Liver (tissue), 3 donors: ENCODE measurements around the gene ARMC2.

Experiments used
- ATF3 ChIP-seq: IDR thresholded peaks from 2 replicates; pipeline ENCODE4 v1.6.1; 2016; ENCODE audit warnings: antibody characterized with exemption
- FOXA2 ChIP-seq: IDR thresholded peaks from 2 replicates; pipeline ENCODE4 v1.6.1; 2016; ENCODE audit warnings: antibody characterized with exemption
- HNF4G ChIP-seq: IDR thresholded peaks from 2 replicates; pipeline ENCODE4 v1.6.1; 2016; ENCODE audit warnings: antibody characterized with exemption
- JUND ChIP-seq, 2 donors: IDR thresholded peaks; 2 replicates each; pipeline ENCODE4 v1.6.1; 2016; ENCODE audit warnings: antibody characterized with exemption in 2 of 2
- MAX ChIP-seq: IDR thresholded peaks from 2 replicates; pipeline ENCODE4 v1.6.1; 2016; ENCODE audit warnings: antibody characterized with exemption
- RAD21 ChIP-seq, 2 donors: IDR thresholded peaks; 2 replicates each; pipeline ENCODE4 v1.6.1; 2016; ENCODE audit warnings: antibody characterized with exemption in 2 of 2, mild to moderate bottlenecking in 2 of 2
- REST ChIP-seq: IDR thresholded peaks from 2 replicates; pipeline ENCODE4 v1.6.1; 2016; ENCODE audit warnings: antibody characterized with exemption, mild to moderate bottlenecking
- TAF1 ChIP-seq: conservative IDR thresholded peaks from 2 replicates; pipeline ENCODE4 v1.6.1; 2016; ENCODE audit warnings: antibody characterized with exemption, mild to moderate bottlenecking
- TF ChIP-seq, protein P1 (sequence below): fragments of 150-350 bp; IDR thresholded peaks from 2 replicates; pipeline ENCODE4 v1.5.1; 2017; ENCODE audit warnings: improper control_type of control experiment, low read depth, low read length; ENCODE audit not compliant: missing input control
- donor health status: healthy.
- donor health status: healthy.

DNA sequence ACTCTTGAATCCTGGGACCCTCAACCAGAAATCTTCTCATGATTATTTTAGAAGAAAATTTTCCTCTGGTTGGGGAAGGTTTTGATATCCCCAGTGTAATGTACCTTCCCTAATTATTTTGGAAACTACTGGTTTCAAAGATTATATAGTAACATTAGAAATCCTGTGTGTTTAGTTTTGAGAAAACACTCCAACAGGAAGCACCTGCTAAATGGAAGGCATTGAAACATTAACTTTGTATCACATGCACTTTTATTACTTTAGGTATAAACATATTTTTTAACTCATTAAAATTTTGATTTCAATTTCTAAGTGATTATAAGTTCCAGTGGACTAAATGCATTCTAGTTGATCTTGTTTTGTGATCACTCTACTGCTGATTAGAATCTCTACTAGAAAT lies 137.1 kb downstream of the ARMC2 start:
- TF ChIP-seq, protein P1, sequence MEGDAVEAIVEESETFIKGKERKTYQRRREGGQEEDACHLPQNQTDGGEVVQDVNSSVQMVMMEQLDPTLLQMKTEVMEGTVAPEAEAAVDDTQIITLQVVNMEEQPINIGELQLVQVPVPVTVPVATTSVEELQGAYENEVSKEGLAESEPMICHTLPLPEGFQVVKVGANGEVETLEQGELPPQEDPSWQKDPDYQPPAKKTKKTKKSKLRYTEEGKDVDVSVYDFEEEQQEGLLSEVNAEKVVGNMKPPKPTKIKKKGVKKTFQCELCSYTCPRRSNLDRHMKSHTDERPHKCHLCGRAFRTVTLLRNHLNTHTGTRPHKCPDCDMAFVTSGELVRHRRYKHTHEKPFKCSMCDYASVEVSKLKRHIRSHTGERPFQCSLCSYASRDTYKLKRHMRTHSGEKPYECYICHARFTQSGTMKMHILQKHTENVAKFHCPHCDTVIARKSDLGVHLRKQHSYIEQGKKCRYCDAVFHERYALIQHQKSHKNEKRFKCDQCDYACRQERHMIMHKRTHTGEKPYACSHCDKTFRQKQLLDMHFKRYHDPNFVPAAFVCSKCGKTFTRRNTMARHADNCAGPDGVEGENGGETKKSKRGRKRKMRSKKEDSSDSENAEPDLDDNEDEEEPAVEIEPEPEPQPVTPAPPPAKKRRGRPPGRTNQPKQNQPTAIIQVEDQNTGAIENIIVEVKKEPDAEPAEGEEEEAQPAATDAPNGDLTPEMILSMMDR = no peak
- TF ChIP-seq JUND (IDR thresholded peaks at IDR 0.05) (no peak), HNF4G (no peak), RAD21 (IDR thresholded peaks at IDR 0.05) (no peak), TAF1 (no peak), MAX (no peak), REST (no peak), ATF3 (no peak), FOXA2 (no peak)
